Activated CD8-positive, alpha-beta memory T cell treated with anti-CD3 and anti-CD28 coated beads, Interleukin-2, amount 50 U/mL, for 24 hours (primary cell): Measurements from ENCODE around the gene HNRNPH1.

Source experiments
- DNase-seq: peaks from one replicate; pipeline ENCODE4 v3.0.0-alpha.2; 2020; ENCODE audit errors: extremely low read depth

The HNRNPH1 gene

GRCh38 chr5:179621551-179622214 is 1.8 kb downstream of the HNRNPH1 start:
- DNase-seq = no peak

GRCh38 chr5:179620703-179621350 is 2.6 kb downstream of the HNRNPH1 start:
- no peak for DNase-seq

- no peak for DNase-seq
These were observed 3.2 kb downstream of the HNRNPH1 start for GRCh38 chr5:179620293-179620692.

GRCh38 chr5:179619776-179620175 is 3.7 kb downstream of the HNRNPH1 start:
- no peak for DNase-seq

GRCh38 chr5:179618923-179619554 is 4.4 kb downstream of the HNRNPH1 start:
- no peak for DNase-seq

- DNase-seq = no peak
These were observed 5.5 kb downstream of the HNRNPH1 start for GRCh38 chr5:179617930-179618329.

- DNase-seq = no peak
These were observed 7.4 kb downstream of the HNRNPH1 start for GRCh38 chr5:179616002-179616594.

GRCh38 chr5:179615203-179615602 is 8.3 kb downstream of the HNRNPH1 start:
- no peak for DNase-seq

- DNase-seq = no peak
These were observed 8.7 kb downstream of the HNRNPH1 start for GRCh38 chr5:179614745-179615144.

GRCh38 chr5:179613460-179614071 is 9.9 kb downstream of the HNRNPH1 start:
- no peak for DNase-seq

- DNase-seq = no peak
These were observed 10.7 kb downstream of the HNRNPH1 start for GRCh38 chr5:179612577-179613459.

GRCh38 chr5:179610903-179611265 is 12.6 kb downstream of the HNRNPH1 start:
- no peak for DNase-seq

- no peak for DNase-seq
These were observed 13.2 kb downstream of the HNRNPH1 start for GRCh38 chr5:179610109-179610902.

GRCh38 chr5:179609834-179610108 is 13.7 kb downstream of the HNRNPH1 start:
- no peak for DNase-seq

GRCh38 chr5:179608131-179608581 is 15.3 kb downstream of the HNRNPH1 start:
- no peak for DNase-seq

- DNase-seq = no peak
These were observed 16.1 kb downstream of the HNRNPH1 start for GRCh38 chr5:179607160-179607931.

GRCh38 chr5:179606910-179607159 is 16.6 kb downstream of the HNRNPH1 start:
- no peak for DNase-seq

GRCh38 chr5:179606071-179606909 is 17.2 kb downstream of the HNRNPH1 start:
- DNase-seq = no peak
